Thoracic aorta (tissue), 2 donors: ENCODE results near the gene PIERCE2. TPM values are rescaled to one million over a fixed set of nuclear protein-coding genes. Genes with fewer than 3 reads are reported as not detected.

Experiments
- ATAC-seq: fragments of 150-250 bp; one replicate; pipeline ENCODE4 v1.8.0; 2017; ENCODE audit warnings: low read depth; ENCODE audit not compliant: insufficient number of reproducible peaks, low FRiP score
- DNase-seq: peaks from one replicate; pipeline ENCODE4 v3.0.0-alpha.2; 2020; ENCODE audit warnings: low spot score
- H3K27ac ChIP-seq, 2 donors: fragments of 200-600 bp; sonication (generic); 1 replicate in 1 of 2; 2 replicates in 1 of 2; pipeline ENCODE4 v1.5.1; 2016; ENCODE audit warnings: mild to moderate bottlenecking in 2 of 2, moderate library complexity in 2 of 2
- H3K27me3 ChIP-seq: fragments of 200-600 bp; sonication (generic); replicated peaks from 2 replicates; pipeline ENCODE4 v1.6.0; 2016; ENCODE audit warnings: mild to moderate bottlenecking; ENCODE audit not compliant: insufficient read depth
- H3K36me3 ChIP-seq: fragments of 200-600 bp; sonication (generic); one replicate; pipeline ENCODE4 v1.5.1; 2016
- H3K4me1 ChIP-seq, 2 donors: fragments of 200-600 bp; sonication (generic); 1 replicate in 1 of 2; 2 replicates in 1 of 2; pipeline versions ENCODE4 v1.5.1 to v1.6.0; 2016; ENCODE audit warnings: low read depth in 2 of 2, mild to moderate bottlenecking in 1 of 2; ENCODE audit not compliant: control insufficient read depth in 1 of 2
- H3K4me3 ChIP-seq: fragments of 200-600 bp; sonication (generic); 2 replicates; pipeline ENCODE4 v1.5.1; 2016; ENCODE audit warnings: mild to moderate bottlenecking
- H3K9me3 ChIP-seq: fragments of 200-600 bp; sonication (generic); 2 replicates; pipeline ENCODE4 v1.5.1; 2016
- CTCF ChIP-seq: fragments of 200-600 bp; sonication (generic); IDR thresholded peaks from one replicate; pipeline ENCODE4 v1.5.1; 2019; ENCODE audit warnings: antibody characterized with exemption
- total RNA-seq, 2 donors: library from RNA; depleted of rRNA; stranded (reverse); fragments of >200 nt; gene quantifications; one replicate each; pipeline versions ENCODE4 v1.1.0 to v1.2.3, GENCODE V29; 2016

The PIERCE2 gene
- total RNA-seq = 10 to 100 TPM in 1 of 2 donors, not detected in 1; 12.6 TPM

- ATAC-seq (peak; percentile 95), DNase-seq (peak; percentile 64)
- peak; percentile 96 for TF ChIP-seq CTCF
- H3K27me3 ChIP-seq = no peaks in the 10 kb centered on the region
- no peaks in the 10 kb centered on the region for H3K9me3 ChIP-seq
- no peaks in the 10 kb centered on the region for H3K36me3 ChIP-seq
- peak within 1 kb of the TSS; percentile 84 to 94 for H3K27ac ChIP-seq
- H3K4me3 ChIP-seq = peak within 1 kb of the TSS; percentile 85
- peaks cover 22 to 33% of the 10 kb centered on the region in 2 donors for H3K4me1 ChIP-seq
These were observed at the start of gene PIERCE2, which contains the start of gene CCPG1 for GRCh38 chr15:55408012-55408928. Gene PIERCE2 (plus strand): TSS chr15:55408495. CDS start chr15:55408769, 274 bp downstream. Gene CCPG1 (minus strand): TSS chr15:55408359. CDS start chr15:55389424, 18,935 bp downstream.

- H3K27ac ChIP-seq = peak overlapping the region; percentile 48 to 57
- ATAC-seq (no peak), DNase-seq (no peak)
- H3K27me3 ChIP-seq = no peaks in the 10 kb centered on the region
- H3K4me3 ChIP-seq = no peak overlapping the region
- peaks cover 0 to 16% of the 10 kb centered on the region in 2 donors for H3K4me1 ChIP-seq
- TF ChIP-seq CTCF = no peak
- H3K9me3 ChIP-seq = no peaks in the 10 kb centered on the region
- H3K36me3 ChIP-seq = peaks cover 9% of the 10 kb centered on the region
These were observed 48.0 kb upstream of the PIERCE2 start for GRCh38 chr15:55360256-55360655.

GRCh38 chr15:55361048-55361447, 47.2 kb upstream of the PIERCE2 start:
- ATAC-seq = no peak

GRCh38 chr15:55362641-55363040, 45.7 kb upstream of the PIERCE2 start:
- no peak for ATAC-seq
- no peaks in the 10 kb centered on the region for H3K27me3 ChIP-seq
- no peak for DNase-seq
- H3K36me3 ChIP-seq = peaks cover 9% of the 10 kb centered on the region
- H3K27ac ChIP-seq = no peak overlapping the region
- no peak for TF ChIP-seq CTCF
- peaks cover 0 to 16% of the 10 kb centered on the region in 2 donors for H3K4me1 ChIP-seq
- no peaks in the 10 kb centered on the region for H3K9me3 ChIP-seq
- no peak overlapping the region for H3K4me3 ChIP-seq

More at GRCh38 chr15:55361048-55361447, 47.2 kb upstream of the PIERCE2 start:
- Histone ChIP-seq H3K36me3 (peaks cover 9% of the 10 kb centered on the region), H3K27me3 (no peaks in the 10 kb centered on the region), H3K9me3 (no peaks in the 10 kb centered on the region), H3K27ac (peak overlapping the region in 1 of 2 donors; percentile 48), H3K4me3 (no peak overlapping the region), H3K4me1 (peaks cover 0 to 16% of the 10 kb centered on the region in 2 donors)
- TF ChIP-seq CTCF = no peak
- no peak for DNase-seq

GRCh38 chr15:55366981-55367380, 41.3 kb upstream of the PIERCE2 start:
- H3K36me3 ChIP-seq = peaks cover 24% of the 10 kb centered on the region
- no peak overlapping the region for H3K4me3 ChIP-seq
- DNase-seq = no peak
- no peaks in the 10 kb centered on the region for H3K4me1 ChIP-seq
- ATAC-seq = no peak
- no peaks in the 10 kb centered on the region for H3K9me3 ChIP-seq
- H3K27me3 ChIP-seq = no peaks in the 10 kb centered on the region
- TF ChIP-seq CTCF = no peak
- H3K27ac ChIP-seq = no peak overlapping the region
